ENCODE results near the gene MBTD1.

The MBTD1 gene

GRCh38 chr17:51159604-51160003 lies 100.2 kb downstream of the MBTD1 start:
- TF ChIP-seq CTCF (IDR thresholded peaks at IDR 0.05), result no peak

GRCh38 chr17:51155416-51155815 lies 104.4 kb downstream of the MBTD1 start:
- no peak for TF ChIP-seq CTCF (IDR thresholded peaks at IDR 0.05)

- no peak for TF ChIP-seq CTCF (IDR thresholded peaks at IDR 0.05)
Measured at GRCh38 chr17:51154176-51154575, 105.7 kb downstream of the MBTD1 start.

- TF ChIP-seq CTCF (IDR thresholded peaks at IDR 0.05), result peak; percentile 90; the same call in 1 of the 2 replicates
Measured at GRCh38 chr17:51153210-51154072, 106.4 kb downstream of the MBTD1 start, which contains the start of gene NME1. NME1 (plus strand) TSS chr17:51153559; CDS start chr17:51155655, 2,096 bp downstream.

- no peak for TF ChIP-seq CTCF (IDR thresholded peaks at IDR 0.05)
Measured at GRCh38 chr17:51152766-51153209, 107.1 kb downstream of the MBTD1 start.

- TF ChIP-seq CTCF (IDR thresholded peaks at IDR 0.05), result no peak
Measured at GRCh38 chr17:51150932-51151331, 108.9 kb downstream of the MBTD1 start.

GRCh38 chr17:51149163-51149562 lies 110.7 kb downstream of the MBTD1 start:
- TF ChIP-seq CTCF (IDR thresholded peaks at IDR 0.05), result no peak

Measured in LNCAP (cell line).